ENCODE data around the gene GARS1.

DNA sequence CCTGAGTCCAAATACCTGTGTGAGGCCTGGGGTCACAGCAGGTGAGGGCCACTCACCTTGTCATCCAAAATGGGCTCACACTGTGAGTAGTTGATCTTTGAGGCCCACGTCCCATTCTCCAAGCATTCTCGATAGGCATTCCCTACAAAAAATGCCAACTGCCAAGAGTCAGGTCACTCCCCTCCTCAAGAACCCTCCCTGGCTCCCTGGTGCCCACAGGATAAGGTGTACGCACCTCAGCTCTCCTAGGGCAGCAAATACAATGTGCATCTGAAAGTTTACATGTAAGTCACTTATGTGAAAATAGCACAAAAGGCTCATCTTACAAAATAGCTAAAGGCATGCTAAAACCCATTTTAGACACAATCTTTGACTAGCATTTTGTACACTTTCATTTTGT is 72.5 kb downstream of the GARS1 start:
- TF ChIP-seq, protein P1, sequence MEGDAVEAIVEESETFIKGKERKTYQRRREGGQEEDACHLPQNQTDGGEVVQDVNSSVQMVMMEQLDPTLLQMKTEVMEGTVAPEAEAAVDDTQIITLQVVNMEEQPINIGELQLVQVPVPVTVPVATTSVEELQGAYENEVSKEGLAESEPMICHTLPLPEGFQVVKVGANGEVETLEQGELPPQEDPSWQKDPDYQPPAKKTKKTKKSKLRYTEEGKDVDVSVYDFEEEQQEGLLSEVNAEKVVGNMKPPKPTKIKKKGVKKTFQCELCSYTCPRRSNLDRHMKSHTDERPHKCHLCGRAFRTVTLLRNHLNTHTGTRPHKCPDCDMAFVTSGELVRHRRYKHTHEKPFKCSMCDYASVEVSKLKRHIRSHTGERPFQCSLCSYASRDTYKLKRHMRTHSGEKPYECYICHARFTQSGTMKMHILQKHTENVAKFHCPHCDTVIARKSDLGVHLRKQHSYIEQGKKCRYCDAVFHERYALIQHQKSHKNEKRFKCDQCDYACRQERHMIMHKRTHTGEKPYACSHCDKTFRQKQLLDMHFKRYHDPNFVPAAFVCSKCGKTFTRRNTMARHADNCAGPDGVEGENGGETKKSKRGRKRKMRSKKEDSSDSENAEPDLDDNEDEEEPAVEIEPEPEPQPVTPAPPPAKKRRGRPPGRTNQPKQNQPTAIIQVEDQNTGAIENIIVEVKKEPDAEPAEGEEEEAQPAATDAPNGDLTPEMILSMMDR (IDR thresholded peaks at IDR 0.05): no peak
- TF ChIP-seq POLR2A (IDR thresholded peaks at IDR 0.05) (no peak), EP300 (IDR thresholded peaks at IDR 0.05) (no peak)

Measured in ovary (tissue), 3 donors.